NCI-H2107 treated with DMSO at 0.1 percent for 48 hours (cell line): ENCODE data around the gene CACNG4.

Experiments
- DNase-seq: peaks from one replicate; lab custom pipeline; 2025; ENCODE audit not compliant: unreplicated experiment; lab: John Stamatoyannopoulos, UW

The CACNG4 gene

DNA sequence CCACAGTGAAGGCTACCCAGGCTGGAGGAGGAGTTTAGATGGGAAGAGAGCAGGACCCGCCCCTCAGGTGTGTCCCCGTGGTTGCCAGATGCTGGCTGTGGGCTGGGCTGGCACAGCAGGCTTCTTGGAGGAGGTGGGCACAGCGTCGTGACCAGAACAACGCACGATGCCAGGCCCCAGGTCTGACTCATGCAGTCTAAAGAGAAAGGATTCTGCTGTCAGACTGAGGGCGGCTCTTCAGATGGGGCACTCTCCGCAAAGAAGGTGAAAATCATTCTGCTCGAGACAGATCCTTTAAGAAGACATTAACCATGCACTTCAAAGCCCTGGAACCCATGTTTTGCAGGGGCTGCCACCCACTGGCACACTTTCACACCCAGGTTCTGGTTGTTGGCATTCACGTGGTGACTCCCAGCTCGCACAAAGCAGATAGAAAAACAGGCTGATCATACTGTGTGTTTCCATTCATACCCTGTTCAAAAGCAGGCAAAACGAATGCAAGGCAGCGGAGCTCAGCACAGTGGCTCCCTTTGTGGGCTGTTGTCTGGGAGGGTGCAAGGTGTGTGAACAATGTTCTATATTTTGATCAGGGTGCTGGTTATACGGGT is 19.0 kb downstream of the CACNG4 start:
- DNase-seq, result no peak

DNA sequence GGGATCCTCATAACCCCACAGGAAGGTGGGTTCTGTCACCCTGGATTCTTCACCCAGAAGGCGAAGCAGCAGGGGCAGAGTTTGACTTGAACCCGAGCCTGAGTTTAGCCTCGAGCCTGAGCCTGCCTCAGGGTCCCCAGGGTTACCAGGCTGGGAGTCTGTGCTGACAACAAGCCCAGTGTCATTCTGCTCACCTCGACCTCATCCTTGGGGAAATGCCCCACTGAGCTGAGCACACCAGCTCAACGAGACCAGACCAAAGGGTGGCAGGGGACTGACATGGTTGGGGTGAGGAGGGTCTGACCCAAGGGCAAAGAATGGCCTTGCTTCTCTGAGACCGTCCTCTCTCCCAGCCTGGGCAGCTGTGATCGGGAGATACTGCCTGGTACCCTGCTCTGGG is 20.2 kb downstream of the CACNG4 start:
- no peak for DNase-seq

DNA sequence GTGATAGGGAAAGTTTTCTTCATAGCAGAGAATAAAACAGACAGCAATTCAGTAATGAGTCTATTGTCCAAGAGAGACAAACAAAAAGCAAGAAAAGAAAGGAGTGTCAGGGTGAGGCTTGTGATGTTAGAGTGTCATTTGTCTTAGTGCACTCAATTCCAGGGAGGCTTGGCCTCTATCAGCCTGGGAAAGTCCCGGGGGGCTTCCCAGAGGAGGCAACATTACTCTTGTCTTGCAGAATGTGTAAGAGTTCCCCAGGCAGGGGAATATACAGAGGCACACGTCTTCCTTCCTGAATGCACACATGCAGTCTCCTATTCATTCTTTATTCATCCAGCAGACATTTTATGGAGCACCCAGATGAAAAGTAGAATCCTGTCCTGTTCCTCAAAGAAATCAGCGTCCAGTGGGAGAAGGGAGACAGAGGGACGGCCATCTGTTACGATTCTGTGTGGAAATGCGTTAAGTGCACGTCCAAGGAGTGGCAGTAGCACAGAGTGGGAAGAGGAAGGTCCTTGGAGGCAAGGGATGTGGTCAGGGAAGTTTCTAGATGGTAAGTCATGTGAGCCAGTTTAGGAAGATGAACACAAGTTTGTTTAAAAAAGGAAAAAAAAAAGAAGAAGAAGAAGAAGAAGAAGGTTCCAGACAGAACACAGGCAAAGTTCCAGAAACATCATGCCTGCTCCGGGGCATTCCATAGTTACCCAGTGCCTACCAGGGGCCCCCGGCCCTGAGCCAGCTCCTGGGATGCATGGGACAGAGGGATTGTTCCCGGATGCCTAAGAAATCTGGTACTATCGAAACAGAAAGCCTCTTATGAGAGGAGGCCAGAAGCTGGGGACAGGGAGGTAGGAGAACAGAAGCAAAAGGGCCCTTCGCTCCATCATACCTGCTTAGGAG is 21.1 kb downstream of the CACNG4 start:
- DNase-seq, result no peak

DNA sequence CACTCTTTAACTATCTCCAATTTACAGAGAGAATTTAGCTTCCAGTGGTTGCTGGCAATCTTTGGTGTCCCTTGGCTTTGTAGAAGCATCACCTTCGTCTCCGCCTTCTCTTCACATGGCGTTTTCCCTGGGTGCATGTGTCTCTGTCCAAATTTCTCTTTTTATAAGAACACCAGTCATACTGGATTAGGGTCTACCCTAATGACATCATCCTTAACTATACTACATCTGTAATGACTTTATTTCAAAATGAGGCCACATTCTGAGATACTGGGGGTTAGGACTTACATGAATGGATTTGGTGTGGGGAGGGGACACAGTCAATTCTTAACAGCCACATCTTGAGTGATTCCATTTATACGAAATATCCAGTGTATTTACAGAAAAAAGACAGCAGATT is 22.2 kb downstream of the CACNG4 start:
- no peak for DNase-seq

DNA sequence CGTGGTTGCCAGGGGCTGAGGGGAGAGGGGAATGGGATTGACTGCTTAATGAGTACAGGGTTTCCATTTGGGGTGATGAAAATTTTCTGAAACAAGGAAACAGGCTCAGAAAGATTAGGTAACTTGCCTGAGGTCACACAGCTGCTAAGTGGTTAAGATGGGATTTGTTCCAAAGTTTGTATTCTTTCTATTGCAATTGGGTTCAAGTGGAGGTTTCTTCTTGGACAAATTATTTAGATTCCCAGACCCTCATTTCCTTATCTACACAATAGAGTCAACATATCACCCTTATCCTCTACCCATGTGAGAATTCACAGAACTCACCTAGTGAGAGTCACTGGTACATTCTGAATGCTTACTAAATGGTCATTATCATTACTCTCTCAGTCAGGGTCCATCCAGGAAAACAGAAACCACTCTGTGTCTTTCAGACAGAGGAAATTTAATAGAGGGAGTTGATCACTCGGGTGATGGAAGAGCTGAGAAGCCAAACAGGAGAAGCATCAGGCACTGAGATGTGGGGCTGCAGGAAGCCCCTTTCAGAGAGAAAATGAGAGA is 22.6 kb downstream of the CACNG4 start:
- no peak for DNase-seq

DNA sequence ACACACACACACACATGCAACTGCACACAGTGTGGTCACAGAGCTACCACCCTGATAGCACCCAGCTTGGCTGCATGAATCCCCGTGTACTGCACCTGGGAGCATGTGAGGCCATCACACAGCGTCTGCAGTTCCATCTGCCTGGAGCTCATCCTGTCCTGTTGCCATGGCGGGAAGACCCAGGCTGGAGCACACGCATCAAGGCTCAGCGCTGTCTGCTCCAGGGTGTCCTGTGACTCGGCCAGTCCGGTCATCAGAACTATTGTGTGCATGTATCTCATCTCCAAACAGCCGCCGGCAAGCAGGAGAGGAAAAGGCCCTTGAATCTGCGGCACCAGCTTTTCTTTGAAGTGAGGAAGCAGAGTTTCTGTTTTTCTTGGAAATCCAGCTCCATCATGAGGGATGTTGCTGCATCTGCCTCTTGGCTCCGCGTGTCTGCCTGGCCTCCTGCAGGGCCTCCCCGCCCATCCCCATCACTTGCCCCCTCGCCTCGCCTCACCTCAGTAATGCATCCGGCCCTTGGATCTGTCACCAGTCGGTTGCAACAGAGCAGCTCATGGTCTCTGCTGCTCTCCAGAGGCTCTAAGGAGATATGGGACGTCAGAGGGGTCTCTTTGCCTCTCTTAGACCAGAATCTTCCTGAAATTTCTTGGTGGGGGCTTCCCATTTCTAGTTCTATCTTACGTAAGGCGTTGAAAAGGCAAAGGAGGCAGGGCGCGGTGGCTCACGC is 23.7 kb downstream of the CACNG4 start:
- no peak for DNase-seq

DNA sequence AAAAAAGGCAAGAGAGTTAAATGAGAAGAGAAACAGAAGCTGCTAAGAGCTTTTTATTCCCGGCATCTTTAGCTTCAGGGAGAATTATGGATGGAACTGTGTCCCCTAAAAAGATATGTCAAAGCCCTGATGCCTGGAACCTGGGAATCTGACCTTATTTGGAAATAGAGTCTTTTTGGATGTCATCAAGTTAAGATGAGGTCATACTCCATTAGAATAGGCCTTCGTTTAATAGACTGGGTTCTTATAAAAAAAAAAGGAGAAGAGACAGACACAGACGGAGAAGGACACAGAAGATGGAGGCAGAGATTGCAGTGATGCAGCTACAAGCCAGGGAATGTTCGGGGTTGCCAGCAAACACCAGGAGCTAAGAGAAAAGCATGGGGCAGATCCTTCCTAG is 24.6 kb downstream of the CACNG4 start:
- no peak for DNase-seq

DNA sequence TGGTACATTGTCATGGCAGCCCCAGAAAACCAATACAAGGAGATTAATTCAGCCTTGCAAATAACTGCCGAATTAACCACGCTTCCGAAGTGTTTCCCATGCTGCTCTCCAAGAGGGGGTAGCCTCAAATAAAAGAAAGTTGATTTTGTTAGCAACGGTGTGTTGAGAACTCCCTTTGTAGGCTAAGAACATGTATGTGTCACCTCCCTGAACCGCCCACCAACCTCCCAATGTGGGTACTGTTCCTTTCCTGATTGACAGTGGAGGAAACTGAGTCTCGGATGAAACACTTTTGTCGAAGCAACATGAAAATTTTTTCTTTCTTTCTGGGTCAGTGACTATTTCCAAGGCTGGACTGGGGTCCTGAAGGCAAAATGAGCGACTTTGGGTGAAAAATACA is 25.1 kb downstream of the CACNG4 start:
- no peak for DNase-seq

DNA sequence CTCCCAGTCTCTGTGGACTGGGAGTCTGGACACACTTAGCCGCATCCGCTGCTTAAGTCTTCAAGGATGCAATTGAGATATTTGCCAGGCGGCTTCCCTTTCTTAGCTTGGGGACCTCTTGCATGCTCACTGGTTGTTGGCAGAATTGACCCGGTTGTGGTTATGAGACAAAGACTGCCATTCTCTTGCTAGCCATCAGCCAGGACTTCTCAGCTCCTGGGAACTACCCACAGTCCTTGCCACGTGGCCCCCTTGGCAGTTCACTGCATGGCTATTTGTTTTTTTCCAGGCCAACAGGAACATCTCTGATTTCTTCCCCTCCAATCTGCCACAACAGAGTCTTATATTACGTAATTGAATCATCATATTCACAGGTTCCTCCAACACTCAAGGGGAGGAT is 25.5 kb downstream of the CACNG4 start:
- no peak for DNase-seq

DNA sequence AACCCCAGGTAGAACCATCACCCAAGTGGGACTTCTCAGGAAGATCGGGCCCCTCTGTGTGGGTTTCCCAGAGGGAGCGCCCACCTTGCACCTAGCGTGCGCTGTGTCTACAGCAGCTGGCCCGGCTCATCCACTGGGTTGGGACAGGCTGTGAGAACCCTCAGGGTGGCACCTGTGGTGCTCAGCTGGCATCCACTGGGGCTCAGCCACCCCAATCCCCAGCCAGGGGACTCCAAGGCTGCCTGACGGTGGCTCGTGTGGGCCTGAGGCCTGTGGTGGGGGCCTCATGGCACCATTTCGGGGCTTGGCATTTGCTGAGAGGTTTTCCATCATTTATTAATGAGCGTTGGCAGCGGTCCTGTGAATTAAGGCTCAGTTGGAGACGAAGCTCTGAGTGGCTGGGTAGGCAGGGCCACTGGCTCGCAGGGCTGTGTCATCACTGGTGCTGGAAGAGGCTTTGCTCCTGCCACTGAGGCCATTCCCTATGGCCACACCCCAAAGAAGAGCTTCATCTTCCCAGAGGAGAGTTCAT is 28.5 kb downstream of the CACNG4 start:
- no peak for DNase-seq

DNA sequence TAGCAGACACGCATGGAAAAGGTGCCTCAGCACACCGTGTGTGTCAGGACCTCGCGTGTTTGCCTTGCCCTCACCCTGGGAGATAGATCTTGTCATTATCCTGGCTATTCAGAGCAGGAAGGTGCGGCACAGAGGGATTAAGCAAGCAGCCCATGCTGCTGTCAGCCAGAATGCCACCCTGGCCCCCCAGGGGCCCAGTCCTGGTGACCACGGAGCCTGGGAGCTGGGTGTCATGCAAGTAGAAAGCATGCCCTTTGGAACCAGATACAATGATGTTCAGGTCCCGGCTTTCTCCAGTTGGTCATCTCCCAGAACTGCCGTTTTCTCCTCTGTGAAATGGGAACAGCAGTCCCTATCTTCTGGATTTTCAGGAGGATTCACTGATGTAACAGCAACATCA is 29.9 kb downstream of the CACNG4 start:
- no peak for DNase-seq

DNA sequence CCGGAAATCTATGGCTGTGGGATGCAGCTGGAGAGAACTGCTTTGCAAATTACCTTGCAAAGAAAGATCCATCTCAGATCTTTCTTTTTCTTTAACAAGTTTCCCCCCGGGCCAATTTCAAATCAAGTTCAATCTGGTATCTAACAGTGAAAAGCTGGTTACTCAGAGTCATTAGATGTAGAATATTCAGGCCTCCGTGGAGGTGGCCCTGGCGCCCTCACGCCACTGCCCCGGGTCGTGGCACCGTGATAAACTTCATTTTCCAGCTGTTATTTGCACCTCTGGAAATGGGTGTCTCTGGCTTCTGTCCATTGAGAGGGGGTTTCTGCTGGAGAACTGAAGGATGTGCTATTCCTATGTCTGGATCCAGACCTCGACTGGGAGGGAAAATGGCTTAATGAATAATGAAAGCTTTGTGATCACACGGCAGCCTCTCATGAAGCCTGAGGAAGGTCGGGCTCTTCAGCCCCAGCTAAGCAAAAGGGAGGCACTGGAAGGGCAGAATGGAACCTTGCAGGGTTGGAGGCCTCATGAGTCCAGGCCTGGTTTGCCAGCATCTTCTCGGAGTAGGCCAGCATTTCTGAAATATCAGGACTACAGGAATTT is 30.5 kb downstream of the CACNG4 start:
- no peak for DNase-seq

DNA sequence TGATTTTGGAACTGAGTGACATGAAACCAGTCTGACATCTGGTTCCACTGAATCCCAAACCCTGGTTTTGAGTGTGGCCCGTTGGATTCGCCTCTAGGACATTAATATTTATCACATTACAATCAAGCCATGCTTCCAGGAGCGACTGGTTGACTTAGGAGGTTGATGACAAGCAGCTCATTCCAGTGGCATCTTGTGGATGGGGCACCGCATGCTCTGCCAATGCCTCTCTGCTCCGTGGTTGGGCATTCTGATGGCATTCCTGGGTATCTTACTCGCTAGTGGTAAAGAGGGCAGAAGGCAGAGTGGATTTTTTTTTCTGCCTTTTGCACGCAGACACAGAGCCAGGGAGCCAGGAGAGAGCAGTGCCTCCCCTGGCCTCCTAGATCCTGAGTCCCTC is 31.4 kb downstream of the CACNG4 start:
- no peak for DNase-seq

DNA sequence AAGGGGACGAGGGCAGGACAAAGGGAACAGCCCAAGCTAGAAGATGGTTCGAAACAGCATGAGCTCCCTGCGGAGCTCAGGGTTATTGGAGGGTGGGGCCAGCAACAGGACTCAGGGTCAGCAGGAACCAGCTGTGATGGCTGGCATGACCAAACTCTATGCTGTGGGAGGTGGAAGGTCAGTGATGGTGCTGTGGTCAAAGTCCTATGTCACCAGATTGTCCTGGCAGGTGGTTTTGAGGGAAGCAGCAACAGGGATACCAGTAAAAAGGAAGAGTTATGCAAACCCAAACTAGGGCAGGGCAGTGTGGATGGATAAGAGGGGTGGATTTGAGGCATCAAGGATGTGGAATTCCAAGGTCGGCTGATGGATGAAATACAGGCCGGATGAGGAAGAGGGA is 32.4 kb downstream of the CACNG4 start:
- DNase-seq, result no peak

DNA sequence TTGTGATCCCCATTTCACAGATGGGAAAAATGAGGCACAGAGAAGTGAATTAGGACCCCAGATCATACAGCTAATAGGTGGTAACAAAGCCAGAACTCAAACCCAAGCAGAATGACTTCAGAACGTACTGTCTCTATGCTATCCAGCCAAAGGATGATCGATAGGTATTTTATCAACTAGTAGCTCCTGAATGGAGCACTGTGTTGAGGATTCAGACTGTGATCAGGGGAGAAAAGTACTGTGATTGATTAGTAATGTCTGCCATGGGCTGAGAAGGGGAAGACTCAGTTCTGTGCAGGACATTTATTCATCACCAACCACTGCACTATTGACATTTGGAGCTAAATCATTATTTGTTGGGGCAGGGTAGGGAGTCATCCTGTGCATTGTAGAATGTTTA is 38.7 kb downstream of the CACNG4 start:
- DNase-seq, result no peak

DNA sequence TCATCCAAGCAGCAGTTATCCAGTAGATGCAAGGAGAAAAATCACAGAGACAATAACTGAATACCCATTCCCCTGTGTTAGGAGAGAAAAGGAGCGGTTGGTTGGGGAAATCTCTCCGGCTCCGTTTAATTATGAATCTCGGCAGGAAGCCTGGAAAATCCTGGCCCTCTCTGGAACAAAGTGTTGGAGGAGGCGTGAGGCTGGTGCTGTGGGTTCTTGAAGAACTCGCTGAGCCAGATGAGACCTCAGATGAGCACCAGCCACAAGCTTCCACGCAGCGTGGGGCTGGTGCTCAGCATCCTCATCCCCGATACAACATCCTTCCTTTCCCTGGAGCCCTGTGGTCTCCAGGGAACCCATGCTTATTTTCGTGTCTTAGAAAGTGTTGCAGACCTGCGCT is 39.7 kb downstream of the CACNG4 start:
- no peak for DNase-seq

DNA sequence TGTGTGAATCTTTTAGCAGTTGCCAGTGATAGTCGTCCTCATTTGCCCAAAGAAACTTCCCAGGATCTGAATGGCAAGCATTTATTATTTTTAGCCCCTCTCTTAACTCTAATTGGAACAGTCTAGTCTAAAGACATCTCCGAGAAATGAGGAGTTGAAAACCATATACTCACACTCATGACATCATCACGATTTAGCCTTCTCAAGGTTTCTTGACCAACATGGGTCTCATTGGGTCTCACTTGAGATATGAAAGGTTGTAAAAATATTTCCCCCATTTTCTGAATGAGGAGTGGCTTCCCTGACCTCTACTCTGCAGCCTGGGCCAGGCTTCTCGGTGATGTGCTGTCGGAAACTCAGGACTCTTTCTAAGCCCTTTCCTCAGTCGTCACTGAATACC is 42.8 kb downstream of the CACNG4 start:
- DNase-seq, result no peak

DNA sequence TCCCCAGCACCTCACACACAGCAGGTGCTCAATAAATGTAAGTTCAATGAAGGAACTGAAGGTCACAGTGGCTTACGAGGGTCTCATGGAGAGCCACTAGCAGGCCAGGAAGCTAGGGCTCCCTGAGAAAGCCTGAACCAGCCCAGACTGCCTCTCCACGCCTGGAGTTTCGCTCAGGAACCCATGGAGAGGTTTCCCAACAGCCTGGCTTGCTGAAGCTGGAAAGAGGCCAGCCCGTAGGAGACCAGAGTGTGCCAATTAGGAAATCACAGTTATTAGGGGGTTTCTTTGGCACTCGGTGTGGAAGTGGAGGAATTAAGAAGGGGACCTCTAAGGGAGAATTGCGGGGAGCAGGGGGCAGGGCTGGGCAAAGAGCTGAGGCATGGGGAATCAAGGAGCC is 43.6 kb downstream of the CACNG4 start:
- DNase-seq, result no peak

DNA sequence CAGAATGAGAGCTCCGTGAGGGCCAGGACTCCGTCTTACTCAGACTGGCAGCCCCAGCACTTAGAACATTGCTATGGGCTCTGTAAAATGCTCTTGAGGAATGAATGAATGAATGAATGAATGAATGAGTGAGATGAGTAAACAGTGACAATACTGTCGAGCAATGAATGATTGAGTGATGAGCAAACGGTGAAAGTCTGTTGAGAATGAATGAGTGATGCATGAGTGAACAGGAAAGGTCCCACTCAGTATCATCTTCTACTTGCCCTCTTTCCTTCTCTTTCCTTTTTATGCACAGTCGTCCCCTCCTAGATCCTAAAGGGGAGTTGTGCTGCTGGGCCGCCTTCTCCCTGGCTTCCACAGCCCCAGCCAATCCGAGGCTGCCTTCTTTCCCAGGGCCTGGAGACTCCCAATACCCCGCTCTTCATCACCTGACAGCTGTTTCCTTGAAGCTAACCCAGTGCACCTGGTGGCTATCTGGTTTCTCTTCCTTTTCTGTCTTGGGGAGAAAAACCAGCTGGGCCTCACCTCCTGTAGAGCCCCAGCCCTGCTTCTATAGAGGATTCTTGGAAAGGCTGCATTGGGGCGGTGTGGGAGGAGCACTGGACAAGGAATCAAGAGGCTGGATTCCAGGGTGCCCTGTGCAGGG is 47.1 kb downstream of the CACNG4 start:
- DNase-seq, result peak; percentile 74

DNA sequence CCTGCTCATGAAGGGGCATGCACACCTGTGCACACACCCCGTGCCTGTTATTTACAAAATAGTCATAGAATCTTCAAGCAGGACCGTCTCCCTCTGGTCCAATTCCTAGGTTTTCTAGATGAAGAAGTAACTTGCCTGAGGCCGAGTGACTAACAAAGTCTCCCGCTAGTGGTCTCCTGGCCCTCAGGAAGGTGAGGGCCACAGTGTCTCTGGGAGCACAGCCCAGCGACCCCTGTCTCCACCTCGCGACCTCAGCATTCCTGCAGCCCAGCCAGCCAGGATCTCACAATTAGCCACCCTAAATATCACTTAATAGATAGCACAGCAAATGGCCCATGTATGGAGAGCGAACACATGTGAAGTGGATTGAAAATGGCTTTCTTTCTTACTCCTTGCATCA is 49.4 kb downstream of the CACNG4 start:
- no peak for DNase-seq

DNA sequence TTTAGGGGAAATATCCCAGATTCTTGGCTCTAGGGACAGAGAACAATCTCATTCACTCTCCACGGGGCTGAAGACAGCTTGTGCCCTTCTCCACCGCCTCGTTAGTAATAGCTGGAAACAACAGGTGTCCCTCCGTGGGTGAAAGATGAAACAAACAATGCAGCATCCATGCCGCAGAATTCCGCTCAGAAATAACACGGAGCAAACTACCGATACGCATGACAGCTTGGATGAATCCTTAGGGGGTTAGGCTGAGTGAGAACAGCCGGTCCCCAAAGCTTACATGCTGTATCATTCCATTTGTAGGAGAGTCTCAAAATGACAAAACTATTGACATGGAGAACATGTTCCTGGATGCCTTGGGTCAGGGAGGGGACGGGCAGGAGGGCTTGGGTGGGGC is 50.5 kb downstream of the CACNG4 start:
- DNase-seq, result no peak
